ENCODE results near the gene CSK.

Gene CSK

DNA sequence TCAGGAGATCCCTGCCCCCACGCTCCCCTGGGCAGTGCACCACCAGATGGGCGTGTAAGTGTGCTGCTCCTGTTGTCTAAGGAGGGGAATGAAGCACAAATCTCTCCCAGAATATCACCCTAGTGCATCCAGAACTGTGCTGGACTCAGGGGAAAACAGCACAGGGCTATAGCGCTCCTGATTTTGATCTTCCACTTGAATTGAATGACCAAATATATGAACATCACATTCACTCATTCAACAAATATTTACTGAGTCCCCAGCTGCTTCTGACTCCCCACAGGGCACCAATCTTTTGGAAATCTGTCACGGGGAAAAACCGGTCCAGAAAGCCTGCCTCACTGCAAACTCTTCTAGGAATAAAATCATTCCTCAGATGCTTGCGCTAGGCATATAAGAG is 47.0 kb downstream of the CSK start:
- no peak for DNase-seq

DNA sequence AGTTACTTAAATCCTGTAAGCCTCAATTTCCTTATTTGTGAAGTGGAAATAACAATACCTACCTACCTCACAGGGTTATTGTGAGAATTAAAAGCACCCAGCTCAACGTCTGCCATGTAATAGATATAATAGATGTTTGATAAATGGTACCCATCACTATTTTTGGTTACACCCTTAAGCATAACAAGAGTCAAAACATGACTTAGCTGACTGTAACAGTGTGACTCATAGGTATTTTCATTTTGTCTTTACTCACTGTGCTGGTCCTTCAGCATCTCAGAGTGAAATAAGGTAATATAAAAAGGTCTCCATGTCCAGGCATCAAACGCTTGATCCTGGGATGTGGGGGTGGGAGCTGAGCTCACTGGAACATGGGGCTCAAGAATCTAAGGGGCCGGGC is 47.6 kb downstream of the CSK start:
- DNase-seq, result no peak

DNA sequence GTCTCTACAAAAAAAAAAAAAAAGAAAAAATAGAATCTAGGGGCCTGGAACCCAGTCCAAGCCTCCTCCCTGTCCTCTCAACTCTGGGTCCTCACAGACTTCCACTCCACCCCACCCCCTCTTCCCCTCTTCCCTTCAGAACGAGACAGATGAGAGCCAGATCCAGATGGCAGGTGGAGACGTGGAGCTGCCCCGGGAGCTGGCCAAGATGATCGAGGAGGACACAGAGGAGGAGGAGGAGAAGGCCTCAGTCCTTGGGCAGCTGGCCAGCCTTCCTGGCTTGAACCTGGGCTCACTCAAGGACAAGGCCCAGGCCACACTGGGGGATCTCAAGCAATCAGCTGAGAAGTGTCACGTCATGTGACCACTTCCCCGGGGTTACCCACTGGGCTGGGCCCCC is 48.1 kb downstream of the CSK start:
- no peak for DNase-seq

DNA sequence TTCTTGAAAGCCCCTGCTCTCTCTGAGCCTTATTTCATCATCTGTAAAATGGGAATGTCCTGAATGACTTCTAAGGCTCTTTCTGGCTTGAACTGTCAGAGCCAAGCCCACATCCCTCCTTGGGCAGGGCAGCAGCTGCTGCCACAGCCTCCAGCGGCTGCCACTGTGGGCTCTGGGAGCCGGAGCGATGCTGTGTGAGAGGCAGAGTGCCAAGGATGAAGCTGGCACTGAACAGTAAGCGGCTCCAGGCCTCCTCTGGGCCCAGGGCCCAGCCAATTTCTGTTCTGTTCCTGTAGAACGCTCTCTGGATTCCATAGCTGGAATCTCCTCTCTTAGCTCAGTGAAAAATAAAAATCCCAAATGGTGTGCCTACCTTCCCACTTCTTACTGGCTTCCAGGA is 49.0 kb downstream of the CSK start:
- no peak for DNase-seq

DNA sequence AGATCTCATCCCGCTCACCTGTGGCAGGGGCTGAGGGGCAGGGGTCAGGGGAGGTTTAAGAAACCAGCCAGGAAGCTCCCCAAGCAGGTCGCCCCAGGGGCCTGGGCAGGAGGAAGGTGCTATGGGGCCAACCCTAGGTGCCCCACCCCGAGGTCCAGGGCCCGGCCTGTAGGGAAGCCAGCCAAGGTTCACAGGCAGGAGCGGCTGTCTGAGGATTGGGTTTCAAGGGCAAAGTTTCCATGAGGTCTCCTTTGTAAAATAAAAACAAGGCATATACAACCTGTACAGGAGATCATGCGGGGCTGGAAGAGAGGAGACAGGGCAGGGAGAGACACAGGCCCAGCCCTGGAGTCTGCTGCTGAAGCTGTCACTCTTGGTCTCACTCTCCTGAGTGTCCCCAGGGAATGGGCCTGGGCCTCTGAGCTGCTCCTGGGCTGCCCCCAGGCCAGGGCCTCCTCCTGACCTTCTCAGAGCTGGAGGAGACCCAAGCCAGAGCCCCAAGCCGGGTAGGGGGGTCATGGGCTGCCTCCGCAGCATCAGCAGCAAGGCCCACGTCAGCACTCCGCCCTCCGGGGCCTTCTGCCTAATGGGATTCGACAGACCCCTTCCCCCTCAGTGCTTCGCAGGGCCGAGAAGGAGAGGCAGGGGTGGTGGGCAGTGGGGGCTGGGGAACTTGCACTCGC is 50.1 kb downstream of the CSK start:
- DNase-seq, result no peak

DNA sequence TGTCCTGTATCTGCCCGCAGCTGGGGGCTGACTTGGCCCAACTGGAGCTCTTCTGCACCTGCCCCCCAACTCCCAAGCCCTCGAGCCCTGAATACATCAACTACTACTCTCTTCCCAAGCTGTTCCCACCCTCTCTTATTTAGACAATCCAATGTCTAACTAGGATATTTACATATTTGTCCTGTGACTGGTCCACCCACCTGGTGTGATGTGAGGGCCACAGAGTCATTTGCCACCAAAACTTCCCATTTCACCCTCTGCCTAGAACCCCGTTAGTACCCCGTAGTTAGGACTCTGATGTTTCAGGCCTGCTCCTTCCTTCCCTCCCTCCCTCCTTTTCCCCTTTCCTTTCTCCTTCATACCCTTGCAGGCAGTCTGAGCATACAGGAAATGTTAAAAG is 50.9 kb downstream of the CSK start:
- no peak for DNase-seq

DNA sequence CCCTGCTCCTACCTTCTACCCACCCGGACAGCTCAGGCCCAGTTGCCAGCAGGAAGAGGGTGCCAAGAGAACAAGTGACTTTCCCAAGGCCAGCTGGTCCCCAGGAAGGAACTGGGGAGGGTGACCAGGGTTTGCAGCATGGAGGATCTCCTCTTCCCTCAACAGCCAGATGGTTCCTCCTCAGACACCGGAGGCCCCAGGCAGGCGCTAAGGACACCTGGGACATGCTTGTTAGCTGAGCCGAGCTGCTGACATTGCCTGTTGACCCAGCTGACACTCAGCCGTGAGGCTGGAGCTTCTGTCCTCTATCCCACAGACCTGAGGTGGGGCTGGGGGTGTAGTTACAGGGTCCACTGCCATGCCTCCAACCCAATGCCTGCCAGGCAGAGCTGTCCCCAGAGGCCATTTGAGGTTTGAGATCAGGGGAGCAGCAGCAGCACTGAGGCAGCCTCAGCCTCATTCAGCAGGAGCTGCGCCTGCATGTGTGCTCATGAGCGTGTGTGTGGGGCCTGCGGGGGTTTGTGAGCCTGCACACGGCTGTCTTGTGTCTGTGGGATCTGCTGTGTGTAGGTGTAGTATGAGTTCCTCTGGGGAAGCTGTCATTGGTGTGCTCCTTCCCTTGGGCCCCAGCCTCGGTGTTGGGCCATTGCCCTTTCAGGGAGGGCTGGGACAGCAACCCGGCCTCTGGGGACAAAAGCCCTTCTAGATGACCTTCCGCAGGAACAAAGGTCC is 51.7 kb downstream of the CSK start:
- no peak for DNase-seq

DNA sequence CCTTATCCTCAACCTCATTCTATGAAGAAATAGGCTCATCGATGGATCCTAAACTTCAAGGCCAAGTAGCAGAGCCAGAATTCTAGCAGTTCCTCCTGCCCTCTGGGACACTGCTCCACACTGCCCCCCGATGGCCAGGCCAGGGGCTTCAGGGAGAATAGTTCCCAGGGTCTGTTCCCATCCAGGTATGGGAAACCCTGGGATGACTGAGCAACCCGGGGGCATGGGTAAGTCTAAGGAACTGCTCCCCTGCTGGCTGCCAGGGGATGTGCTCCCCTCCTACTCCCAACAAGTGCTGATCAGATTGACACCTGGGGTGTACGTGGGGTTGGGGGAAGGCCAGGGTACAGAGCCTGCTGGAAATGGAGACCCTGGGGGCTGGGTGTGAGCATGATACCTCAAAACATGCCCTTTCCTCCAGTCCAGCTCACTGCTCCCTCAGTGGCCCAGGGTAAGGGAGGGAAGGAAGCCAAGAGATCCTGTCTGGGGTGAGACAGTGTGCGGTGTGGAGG is 53.5 kb downstream of the CSK start:
- no peak for DNase-seq

DNA sequence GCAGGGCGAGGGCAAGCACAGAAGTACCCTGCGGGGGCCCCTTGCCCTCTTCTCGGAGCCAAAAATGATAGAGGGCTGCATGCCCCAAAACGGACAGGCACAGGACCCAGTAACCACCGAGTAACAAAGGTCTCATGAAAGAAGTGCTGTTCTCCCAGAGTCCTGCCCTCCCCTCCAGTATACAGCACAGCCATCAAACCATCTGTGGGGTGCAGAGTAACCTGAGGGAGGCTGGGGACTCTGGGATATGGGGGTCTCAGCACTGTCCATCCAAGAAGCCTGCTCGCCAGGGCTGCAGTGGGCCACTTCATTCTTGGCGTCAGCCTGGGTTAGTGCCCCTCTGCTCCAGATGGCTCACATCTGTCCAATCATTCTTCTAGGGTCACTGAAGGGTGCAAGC is 55.0 kb downstream of the CSK start:
- no peak for DNase-seq

DNA sequence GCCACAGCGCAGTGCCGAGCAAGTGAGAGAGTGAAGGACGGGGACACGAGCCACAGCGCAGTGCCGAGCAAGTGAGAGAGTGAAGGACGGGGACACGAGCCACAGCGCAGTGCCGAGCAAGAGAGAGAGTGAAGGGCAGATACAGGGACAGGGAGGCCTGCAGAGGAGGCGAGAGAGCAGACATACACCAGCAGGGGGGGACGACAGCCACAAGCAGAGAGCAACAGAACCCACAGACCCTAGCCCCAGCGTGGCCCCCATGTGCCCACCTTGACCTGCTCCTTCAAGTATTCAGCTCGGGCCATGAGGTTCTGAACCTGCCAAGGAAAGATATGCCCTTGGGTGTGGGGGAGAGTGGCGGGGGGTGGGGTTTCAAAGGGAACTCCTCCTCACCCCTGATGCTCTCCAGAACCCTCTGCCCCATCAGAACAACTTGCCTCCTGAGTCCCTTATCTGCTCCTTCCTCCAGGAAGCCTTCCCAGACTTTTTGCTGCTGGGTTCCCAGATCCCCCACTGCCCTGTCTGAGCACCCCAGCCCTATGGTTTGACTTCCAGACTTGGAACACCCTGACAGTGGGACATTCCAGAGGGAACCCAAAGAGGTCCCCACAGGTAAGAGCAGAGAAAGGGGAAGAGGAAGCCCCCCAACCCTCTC is 55.7 kb downstream of the CSK start:
- DNase-seq, result no peak

DNA sequence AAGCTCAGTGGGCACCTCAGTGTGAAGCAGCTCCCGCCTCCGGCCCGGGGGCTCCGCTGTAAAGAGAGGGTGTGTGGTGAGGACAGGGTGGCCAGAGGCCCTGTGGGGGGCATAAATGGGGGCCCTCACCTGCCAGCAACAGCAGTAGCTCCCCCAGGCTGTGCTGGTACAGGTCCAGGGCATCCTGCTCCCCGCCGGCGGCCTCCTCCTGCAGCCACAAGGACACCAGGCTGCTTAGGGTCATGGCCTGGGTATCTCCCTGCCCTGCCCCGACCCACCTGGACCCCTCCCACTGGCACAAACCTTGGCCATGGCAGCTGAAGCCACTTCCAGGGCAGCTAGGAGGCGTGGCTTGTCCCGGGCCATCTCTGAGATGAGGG is 56.2 kb downstream of the CSK start:
- no peak for DNase-seq

DNA sequence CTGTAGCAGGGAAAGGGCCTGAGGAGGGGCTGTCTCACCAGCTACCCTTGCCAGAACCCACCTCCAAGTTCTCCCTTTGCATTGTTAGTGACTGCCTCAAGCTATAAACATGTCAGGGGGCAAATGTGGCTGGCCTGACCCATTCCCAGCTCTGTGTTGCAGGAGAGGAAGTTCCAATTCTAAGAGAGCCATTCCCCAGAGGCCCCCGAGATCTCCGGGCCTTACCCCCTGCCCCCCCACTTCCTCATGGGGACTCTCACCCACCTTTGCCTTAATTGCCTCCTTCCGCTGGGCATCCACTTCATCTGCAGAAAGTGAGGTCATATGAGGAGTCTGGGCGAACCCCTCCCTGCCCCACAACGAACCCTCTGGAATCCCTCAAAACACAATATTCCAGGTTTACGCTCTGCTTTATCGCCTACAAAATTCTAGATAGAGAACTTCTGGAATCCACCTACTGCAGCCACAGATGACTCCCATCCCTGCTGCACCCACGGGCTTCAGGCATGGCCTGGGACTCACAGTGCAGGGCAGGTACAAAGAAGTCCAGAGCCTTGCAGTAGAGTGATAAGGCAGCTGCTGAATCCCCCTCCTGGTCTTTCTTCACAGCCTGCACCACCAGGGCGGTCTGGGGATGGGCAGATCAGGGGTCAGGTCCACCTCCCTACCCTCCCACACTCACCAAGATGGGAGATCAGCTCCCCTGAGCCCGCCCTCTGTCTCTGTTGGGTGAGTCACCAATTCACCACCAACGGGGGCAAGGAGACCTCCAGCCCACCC is 57.1 kb downstream of the CSK start:
- no peak for DNase-seq

DNA sequence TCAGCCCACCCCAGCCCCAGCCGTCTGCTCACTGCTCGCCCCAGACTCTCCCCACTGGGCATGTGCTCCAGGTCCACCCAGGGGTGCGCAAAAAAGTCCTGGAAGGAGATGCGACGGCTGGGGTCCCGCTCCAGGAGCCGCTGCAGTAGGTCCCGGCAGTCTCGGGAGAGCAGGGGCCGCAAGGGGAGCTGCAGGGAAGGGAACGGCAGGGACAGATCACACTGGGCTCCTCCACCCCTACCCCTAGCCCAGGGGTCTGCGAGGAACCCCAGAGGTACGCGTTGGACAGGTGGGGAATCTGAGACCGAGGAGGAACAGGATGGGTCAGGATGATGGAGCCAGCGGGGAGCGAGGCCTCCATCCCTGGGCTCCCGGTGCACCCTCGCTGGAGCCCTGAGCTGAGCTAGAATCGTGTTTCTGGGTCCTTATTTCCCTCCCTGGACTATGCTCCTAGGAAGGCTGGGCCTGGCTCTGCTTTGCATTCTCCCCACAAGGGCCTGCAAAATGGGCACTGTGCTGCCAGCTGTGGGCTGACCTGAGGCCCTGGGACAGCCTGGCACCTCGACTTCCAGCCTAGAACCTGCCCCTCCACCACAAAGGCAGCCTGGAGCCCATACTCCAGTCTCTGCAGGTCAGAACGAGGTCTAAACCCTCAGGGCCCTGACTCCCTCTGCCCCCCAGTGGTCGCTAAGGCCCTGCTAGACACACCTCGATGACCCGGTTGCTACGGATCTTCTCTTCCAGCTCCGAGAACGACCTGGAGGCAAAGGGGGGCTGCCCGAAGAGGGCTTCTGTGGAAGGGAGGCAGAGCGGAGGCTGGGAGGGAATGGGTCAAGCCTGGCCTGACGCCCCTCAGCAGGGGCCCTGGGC is 57.9 kb downstream of the CSK start:
- DNase-seq, result no peak

DNA sequence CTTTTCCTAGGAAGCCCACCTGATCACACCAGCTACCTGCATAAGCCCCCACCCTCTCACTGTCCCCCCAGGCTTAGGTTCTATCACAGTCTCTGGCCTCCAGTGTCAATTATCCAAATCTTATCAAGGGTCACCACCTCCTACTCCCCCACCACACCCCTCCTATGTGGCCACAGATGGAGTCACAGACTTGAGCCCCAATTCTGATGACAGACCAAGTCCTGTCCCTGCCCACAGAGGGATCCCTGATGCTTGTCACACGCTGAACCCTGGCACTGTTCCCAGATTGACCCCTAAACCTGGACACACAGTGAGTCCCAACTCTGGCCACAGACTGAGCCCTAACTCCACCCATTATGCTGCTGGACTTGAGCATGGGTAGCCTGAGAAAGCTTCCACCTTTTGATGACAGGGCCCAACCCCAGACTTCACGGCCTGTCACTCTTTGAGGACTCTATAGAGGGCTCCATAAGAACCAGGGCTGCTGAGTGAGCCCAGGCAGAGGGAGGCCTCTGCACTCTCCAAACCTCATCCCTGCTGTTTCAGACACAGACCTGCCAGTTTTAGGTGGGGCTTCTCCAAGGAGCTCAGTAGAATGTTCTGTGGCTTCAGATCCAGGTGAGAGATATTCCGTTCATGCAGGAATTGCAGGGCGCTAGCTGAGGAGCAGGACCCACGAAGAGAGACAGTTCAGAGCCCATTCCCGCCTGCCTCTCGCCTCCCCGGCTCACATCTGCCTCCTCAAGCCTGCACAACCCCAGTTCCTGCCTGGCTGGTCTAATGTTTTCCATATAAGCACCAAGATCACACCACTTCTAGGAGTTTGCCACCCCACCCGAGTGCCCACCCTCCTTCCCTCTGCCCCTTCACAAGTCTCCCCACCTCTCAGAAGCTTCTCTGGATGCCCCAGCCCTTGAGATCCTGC is 59.2 kb downstream of the CSK start:
- no peak for DNase-seq

DNA sequence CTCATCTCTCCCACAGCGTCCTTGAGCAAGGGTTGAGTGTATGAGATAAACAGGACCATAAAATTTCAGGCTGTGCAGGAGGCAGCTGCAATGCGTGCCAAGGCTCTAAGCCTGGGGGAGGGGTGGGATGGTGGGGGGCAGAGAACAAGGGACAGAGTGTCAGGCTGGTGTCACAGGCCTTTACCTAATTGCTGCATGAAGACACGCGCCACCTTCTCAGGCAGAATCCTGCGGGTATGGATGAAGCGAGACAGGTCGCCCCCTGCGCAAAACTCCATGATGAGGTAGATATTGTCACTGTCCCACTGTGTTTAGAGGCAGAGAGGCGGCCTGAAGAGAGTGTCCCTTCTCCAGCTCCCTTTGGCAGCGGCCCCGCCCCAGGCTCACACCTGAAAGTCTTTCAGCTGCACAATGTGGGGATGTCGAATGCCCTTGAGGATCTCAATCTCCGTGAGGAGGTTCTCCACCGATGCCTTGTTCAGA is 60.1 kb downstream of the CSK start:
- DNase-seq, result no peak

DNA sequence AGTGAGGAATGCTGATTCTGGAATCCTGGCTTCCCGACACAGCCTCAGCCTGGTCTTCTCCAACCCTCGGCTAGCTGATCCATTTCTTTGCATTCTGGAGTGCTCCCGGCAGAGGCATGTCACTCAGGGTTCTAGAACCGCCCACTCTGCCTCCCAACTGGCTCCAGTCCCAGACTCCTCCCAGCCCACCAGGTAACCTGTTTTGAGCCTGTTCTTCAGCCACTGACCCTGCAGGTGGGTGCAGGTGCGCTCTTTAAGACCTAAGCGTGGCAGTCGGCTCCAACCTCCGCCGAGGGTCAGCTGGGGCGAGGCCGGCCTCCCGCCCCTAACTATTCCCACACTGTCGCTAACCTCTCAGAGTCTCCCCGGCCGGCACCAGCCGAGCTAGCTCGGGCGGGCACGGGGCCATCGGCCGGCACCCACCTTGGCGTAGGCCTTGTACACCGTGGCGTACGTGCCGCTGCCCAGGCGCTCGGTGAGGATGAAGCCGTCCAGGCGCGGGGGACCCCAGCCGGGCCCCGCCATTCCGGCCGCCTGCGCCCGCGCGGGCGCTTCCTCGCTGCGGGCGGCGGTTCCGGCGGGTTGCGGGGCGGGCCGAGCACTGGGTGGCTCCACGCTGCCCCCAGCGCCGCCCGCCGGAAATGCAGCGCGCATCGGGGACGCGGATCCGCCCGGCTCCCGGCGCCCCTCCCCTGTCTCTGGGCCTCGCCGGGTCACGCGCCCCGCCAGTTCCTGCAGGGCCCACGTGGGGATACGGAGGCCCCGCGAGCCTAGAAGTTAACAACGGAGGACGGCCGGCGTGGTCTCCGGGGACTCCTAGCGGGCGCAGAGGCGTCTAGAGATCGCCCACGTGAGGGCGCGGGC is 60.9 kb downstream of the CSK start, which contains the start of gene ULK3:
TSS of gene ULK3 (minus strand) at position 576 of the 864 bp plus-strand sequence. CDS start at position 525, 51 bp downstream.
- DNase-seq, result peak; percentile 70

DNA sequence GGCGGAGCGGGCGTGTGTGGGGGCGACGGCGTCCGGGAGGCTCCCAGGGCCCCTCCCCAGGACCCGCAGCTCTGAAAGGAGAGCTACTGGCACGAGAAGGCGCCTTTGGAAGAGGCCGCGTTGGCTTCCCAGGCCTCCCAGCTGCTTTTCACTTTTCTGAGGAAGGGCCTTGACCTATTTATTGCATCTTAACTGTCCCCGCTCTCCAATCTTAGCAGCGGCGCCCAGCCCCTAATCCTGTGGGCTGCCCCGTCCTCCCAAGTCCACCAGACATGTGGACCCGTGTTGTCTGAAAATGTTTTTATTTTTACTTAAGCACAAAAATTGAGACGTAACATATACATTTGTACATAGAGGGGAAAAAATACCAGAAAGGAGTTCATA is 61.6 kb downstream of the CSK start:
- DNase-seq, result no peak

DNA sequence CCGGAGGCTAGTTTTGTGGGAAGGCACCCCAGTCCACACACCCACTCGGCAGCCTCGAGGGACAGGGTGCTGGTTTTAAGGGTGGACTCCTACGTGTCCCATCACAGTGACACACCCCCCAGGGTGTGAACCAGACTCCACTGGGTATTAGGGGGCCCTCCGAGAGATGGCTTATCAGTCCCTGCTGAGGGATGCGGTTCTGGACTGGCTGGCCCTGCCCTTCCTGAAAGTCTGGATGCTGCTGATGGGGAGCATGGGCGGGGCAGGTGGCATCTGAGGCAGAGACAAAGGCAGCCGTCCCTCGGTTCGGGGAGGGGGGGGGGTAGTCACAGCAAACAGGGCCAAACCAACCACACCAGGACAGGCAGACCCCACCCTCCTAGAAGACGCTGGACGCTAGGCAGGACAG is 62.0 kb downstream of the CSK start:
- DNase-seq, result no peak

DNA sequence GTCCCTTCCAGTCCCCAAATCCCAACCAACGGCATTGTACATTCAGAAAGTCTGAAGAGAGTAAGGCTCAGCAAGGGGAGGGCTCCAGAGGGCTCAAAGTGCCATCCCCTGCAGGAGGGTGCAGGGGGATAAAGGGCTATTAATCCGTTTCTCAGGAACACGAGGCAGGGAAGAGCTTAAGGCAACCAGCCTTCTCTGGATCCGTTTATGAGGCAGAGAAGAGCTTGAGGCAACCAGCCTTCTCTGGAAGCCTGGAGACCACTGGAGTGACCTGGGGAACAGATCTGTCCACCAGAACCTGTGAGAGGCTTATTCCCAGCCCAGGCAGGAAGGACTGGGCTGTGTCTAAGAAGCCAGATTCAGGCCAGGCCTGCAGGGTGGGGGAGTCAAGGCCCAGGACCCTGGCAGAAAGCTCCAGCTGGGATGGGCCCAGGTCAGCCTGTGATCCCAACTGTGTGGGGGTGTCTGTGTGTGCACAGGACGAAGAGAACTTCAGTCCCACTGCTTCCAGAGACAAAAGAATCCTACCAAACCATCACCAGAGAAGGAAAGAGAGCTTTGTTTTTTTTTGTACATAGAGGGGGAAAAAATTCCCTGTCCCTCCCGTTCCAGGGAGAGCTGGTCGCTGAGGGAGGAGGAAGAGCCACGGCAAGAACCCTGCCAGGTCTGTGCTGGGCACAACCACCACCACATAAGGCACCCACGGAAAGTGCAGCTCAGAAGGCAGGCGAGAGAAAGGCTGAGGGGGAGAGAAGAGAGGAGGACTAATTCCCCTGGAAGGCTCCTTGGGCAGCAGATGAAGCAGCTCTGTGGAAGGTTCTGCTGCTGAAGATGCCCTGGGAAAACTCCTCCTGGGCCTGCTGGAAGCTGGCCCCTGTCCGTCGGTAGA is 62.7 kb downstream of the CSK start:
- no peak for DNase-seq
